ENCODE data around the gene SNX24.

The SNX24 gene

DNA sequence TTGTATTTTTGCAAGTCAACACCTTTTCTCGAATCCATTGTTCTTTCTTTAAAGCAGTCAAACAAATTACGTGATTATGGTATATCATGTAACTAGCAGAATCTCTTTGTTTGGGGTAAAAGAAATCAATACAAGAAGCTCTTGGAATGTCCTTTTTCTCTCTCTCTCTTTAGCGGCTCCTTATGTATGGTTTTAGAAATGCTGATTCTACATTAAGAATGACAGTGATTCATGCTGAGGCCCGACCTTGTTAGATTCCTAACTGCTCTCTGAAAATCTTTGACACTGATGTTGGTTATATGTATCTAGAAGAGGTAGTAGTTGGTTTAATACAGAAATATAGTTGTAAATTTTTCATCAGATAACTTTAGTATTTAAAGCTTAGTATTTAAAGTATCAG is 76.4 kb downstream of the SNX24 start:
- no peak for DNase-seq (ENCODE audit: low spot score)

DNA sequence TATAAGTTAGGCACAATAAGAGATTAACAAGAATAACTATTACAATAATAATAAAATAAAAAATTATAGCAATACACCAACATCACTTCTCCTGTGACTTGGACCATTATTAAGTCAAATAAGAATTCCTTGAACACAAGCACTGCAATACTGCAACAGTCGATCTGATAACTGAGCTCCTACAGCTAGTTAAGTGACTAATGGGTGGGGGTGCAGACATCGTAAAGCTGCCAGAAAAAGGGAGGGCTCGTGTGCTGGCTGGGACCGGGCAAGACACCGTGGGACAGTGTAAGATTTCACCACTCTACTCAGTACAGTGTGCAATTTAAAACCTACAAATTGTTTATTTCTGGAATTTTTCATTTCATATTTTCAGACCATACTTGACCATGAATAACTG is 78.8 kb downstream of the SNX24 start:
- DNase-seq (ENCODE audit: low spot score) = no peak

DNA sequence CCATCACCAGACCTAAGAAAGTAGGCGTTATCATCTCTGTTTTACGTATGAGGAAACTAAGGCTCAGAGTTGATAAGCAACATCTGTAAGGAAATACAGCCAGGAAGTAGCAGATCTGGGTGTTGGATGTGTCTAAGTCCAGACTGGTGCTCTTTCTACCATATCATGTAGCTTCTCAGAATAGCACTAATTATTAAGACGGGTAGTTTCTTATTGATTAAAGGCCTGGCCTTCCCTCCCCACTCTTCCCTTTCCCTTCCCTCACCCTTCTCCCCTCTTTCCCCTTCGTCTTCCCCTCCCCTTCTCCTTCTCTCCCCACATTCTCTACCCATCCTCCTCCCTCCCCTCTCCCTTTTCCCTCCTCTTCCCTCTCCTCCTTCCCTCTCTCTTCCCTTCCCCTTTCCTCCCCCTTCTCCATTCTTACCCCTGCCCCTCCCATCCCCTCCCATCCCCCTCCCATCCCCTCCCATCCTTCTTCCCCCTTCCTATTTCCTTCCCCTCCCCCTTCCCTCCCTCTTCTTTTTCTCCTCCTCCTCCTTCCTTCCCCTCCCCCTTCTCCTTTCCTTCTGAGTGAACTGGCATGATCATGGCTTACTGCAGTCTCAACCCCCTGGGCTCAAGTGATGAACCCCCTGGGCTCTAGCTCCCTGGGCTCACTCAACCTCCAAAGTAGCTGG is 79.4 kb downstream of the SNX24 start:
- DNase-seq (ENCODE audit: low spot score) = no peak

DNA sequence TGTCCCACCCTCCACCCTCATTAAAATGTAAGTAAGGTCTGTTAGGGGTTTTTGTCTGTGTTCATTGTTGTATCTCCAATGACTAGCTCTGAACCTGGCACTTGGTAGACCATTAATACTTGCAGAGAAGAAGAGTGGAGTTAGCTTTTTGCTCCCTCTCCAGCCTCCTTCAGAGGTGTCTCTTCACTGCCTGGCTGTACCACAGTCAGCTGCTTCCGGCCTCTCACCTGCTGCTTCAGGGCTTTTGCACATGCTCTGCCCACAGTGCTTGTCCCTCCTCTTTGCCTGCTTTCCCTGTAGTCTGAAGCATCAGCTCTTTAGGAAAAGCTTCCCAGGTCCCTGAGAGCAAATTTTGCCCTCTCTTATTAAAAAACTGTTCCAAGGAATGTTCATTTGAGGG is 83.6 kb downstream of the SNX24 start:
- no peak for DNase-seq (ENCODE audit: low spot score)

DNA sequence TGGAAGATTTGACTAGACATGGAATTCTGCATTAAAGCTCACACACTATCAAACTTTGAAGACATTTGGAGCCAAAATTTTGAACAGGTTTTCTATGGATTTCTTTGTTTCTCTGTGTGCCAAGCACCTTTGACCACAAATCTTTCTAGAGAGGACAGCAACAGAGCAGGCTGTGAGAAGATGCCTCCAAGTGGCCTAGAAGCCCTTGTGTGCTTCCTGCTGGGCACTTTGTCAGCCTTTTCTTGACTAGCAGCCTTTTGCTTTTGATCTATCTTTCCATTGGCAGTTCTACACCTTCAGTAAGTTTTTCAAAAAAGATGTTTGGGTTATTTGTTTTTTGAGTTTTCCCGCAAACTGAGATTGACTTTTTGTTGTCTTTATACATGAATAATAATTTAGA is 84.6 kb downstream of the SNX24 start:
- no peak for DNase-seq (ENCODE audit: low spot score)

DNA sequence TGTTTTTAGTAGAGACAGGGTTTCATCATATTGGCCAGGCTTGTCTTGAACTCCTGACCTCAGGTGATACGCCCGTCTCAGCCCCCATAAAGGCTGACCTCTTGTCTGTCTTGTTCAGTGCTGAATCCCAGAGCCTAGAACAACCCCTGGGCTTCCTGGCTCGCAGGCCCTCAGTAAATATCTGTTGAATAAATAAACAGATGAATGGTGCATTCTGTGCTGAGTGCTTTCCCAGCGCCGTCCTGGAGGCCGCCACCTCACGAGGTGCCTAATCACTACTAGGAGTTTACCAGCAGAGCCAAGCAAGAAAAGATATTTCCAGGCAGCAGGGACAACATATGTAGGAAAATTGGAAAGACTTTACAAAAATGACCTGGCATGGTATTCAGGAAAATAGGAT is 88.5 kb downstream of the SNX24 start:
- DNase-seq (ENCODE audit: low spot score) = no peak

DNA sequence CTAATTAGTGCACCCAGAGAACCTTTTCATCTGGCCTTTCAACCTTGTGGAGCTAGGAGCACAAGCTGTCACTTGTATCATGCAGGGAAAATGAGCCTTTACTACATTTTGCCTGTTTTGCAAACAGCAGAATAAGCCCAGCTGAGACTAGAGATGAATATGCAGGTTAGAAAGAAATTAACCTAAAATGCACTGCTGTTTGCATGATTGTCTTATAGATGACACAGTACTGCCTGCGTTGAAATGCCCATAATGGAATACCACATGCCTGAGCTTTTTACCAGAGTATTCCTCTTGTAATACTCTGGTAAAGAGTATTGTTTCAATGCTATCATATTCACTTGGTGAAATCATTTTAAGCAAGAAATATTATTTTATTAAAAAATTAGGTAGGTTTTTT is 90.7 kb downstream of the SNX24 start:
- DNase-seq (ENCODE audit: low spot score) = no peak

DNA sequence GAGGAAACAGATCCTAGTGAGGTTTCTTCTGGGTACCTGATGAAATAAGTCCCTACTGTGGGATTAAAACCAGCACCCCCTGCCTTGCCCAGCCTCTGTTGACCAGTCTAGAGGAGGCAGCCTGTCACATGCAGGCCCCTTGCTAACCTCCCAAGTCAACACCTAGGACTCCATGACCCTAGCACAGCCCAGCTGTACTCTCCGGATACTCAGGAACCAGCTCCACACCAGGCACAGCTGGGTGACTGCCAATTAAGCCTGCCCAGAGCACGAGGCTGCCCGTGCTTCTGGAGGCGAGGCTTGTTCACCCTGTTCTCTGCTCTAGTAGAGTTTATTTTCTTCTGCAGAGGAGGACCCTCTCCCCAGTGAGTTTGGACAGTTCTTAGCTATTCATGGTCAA is 92.5 kb downstream of the SNX24 start:
- no peak for DNase-seq (ENCODE audit: low spot score)

DNA sequence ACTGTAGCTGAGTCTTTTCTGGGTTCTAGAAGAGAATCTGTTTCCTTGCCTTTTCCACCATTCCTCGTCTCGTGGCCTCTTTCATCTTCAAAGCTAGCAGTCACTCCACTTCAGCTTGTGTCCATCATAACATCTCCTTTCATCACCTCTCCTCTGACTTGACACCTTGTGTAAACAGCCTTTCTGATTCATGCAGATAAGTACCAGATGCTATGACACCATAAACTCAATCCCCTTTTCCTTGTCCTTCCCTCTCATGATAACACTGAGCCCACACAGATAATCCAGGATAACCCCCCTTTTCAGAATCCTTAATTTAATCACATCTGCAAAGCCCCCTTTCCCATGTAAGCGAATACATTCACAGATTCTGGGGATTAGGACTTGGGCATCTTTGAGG is 95.5 kb downstream of the SNX24 start:
- no peak for DNase-seq (ENCODE audit: low spot score)

DNA sequence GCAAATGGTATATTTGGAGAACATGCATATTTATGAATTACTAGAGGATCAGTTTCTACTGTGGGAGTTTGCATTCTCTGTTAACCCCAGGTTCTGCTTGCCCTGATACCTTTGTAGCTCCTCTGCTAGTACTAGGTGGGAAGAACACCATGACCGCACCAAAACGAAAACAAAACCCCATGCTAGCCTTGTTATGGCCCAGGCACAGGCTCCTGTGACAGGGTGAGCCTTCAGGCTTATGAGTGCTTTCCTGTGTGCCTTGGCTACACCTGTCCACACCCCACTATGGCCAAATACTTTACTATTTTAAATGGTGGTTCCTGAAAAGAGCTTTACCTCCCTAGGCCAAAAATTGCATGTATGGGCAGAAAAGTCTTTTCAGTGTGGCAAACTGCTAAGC is 96.3 kb downstream of the SNX24 start:
- no peak for DNase-seq (ENCODE audit: low spot score)

DNA sequence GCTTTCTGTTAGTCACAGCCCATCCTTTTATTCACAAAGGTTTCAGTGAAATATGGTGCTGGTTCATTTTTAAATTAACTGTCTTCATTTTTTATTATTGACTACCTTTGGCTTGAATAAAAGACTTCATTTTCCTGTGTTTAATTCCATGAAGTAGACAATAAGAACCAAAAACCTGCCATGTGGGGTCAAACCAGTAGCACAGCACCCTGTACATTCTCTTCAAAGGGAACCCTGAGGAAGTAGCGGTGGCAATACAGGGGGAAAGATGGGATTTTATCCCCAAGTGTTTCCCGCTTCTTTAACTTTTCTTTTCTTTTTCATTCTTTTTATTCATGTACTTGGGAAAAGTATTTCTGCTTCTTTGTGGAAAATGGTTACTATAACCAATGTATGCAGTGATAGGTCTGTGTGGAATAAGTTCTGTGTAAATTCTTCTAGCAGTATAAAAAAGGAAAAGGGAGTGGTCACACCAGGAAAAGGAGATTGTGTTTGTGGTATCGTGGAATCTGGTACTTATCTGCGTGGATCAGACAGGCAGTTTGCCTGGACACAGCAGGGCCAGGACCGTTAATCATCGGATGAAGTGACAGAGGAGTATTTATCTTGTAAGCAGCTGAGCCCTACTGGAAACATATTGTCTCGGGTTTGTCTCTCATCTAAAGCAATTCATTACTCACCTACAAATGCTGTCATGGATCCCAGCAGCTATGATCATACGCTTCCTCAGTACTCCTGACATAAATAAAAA is 96.9 kb downstream of the SNX24 start:
- peak; percentile 16 for DNase-seq (ENCODE audit: low spot score)

DNA sequence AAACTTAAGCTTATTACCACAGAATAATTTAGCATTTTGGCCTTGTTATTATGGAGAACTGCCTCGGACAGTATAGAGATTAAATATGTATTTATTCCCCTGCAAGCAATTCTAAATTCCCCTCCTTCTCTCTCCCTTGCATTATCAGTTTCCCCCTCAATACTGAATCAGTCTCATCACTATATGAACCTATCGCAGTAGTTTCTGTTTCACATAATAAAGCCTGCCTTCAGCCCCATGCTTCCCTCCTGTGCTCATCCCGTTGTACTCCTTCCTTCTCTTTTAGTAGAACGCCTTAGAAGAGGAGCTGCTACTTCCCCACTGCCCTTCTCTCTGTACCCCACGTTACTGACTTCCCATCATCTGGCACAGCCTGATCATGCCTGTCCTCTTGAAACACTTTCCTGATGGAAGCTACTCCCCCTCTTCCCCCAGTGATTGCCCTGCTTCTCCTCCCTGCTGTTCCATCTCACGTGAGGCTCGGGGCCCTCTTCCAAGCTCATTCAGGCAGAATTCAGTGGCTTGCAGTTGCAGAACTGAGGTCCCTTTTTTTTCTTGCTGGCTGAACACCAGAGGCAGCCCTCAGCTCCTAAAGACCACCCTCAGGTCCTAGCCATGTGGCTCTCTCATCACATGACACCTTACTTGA is 97.8 kb downstream of the SNX24 start:
- DNase-seq (ENCODE audit: low spot score) = no peak

DNA sequence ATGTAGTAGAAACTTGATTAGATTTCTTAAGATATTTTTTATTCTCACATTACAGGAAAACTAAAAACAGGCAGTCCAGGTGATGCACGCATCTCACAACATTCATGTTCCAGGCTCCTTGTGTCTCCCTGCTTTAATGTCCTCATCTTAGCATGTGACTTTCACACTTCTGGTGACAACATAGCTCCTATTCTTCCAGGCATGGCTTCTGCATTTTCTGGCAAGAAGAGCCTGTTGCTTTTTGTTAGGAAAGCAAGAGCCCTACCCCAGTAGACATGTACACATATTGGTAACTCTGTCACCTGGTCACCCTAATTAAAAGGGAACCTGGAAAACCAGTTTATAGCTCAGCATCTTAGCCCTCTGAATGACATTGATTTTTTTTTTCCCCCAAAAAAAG is 98.6 kb downstream of the SNX24 start:
- no peak for DNase-seq (ENCODE audit: low spot score)

DNA sequence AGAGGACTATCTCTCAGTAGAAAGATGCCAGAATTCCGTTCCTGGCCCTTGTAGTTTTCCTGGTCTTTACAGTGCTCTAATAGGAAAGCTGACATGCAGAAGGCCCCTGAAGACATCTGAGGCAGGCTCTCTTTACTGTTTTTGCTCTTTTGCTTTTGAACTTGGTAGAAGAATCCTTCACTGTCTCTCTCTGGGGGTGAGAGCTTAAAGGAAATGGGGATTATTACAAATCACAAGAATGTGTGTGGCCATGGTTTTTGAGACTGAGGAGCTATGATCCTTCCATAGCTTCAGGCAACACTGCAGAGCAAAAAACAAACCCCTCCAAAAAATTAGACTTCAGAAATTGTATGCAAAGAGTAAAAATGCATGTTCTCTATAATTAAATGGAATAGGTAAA is 102.0 kb downstream of the SNX24 start:
- DNase-seq (ENCODE audit: low spot score) = no peak

DNA sequence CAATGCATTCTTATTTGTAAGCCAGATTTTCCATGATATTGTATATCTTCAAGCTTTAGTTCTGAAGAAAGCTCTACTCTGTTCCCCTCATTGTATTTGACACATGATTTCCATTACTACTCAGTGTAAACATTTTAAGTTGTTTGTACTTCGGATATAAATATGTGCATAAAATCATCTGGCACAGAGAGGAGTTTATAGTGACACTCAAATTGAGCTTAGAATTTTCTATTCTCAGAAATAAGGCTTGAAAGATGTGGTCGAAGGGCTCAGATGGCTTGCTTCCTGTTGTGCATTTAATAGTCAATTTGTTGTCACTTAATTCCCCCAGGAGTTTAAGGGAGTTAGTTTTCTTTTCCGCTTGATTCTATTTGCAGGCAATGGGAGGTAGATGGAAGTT is 102.4 kb downstream of the SNX24 start:
- DNase-seq (ENCODE audit: low spot score) = no peak

DNA sequence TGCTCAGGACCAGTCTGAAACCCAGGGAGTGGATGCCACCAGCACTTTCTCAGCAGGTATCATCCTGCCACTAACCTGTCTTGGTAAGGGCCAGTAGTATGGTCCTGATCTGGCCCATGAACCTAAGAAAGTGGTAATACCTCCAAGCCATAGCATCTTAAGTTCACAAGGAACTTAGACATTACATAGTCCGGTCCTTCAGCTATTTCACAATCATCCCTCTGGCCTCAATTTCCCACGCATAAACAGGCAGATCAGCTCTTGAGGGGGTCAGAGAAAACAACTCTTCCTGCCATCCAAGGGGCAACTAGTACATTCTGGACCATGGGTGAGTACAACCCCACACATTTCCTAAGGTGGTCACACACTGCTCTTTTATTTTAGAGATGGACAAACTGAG is 102.9 kb downstream of the SNX24 start:
- DNase-seq (ENCODE audit: low spot score) = no peak

DNA sequence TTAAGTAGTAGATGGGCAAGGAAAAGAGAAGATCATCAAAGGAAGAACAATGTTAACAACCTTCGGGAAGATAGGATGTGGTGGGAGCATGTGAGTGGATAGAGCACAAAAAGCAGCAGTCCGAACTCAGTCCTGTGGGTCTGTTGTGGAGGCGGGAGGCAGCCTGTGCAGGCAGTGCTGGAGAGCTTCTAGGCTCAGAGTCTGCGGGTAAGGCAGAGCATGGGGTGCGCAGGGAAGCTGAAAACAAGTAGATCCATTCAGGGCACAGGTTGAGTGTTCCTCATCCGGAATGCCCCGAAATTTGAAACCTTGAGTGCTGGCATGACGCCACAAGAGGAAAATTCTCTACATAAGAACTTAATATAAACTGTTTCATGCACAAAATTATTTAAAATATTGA is 106.2 kb downstream of the SNX24 start:
- DNase-seq (ENCODE audit: low spot score) = no peak

DNA sequence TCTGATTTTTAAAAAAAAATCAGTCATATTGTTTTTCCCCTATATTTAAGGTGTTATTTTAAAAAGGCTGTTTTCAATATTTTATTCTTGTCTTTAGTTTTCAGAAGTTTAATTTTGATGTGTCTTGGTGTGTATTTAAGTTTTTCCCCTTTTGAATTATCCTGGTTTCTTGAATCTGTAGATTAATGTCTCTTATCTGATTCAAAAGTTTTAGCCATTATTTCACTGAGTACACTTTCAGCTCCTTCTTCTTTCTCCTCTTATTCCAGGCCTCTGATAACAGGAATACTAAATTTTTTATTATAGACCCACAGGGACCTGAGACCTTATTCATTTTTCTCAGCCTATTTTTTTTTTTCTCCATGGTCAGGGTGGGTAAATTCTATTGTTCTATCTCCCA is 109.3 kb downstream of the SNX24 start:
- DNase-seq (ENCODE audit: low spot score) = no peak

DNA sequence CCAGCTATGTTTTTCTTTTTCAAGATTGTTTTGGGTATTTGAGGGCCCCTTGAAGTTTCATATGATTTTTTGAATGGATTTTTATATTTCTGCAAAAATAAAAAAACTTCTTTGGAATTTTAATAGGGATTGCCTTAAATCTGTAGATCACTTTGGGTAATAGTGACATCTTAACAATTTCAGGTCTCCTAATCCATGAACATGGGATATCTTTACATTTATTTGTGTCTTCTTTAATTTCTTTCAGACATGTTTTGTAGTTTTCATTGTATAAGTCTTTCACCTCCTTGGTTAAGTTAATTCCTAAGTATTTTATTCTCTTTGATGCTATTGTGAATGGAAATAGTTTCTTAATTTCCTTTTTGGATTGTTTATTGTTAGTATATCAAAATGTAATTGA is 112.0 kb downstream of the SNX24 start:
- no peak for DNase-seq (ENCODE audit: low spot score)

DNA sequence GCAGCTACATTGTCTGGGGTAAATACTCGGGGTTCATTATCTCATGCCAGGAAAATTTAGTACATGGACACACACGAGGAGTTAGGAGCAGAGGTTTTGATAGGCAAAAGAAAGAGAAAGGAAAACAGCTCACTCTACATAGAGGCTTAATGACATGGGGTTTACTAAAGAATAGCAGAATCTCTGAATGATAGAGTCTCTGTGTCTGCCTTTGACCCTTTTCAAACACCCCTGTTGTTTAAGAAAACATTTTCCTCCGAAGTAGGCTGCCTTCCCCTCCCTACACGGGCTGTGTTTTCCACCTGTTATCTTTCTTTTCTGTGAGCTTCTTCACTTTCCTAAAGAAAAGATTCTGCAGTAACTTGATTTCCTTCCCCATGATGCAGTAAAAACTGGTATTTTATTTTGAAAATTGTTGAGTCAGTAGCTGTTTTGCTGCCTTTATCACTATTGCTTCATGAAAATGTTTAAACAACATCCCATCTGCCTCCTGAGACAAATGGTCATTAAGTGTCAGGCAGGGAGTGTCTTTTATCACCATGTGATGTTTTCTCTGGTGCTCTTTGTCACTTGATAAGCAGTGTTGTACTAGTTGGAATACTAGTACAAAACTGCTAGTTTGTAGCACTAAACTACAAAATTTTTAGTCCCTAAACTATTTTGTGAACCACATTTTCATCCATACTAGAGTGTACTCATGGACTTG is 114.5 kb downstream of the SNX24 start:
- DNase-seq (ENCODE audit: low spot score) = no peak

DNA sequence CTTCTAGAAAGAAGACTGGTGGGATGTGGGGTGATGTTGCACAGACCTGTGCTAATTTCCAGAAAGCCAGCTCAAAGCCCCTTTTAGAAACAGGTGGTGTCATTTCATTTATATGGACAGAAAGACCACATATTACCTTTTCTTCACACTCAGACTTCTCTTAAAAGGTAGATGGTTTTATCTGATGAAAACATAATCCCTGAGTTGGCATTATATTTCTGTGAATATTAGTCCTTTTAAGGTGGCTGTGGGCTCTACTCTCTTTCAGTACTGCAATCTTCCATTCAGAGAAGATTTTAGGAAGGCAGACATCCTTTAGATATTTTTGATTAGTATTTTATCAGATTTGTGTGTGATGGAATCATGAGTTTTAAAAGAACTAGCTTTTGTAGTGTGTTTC is 117.9 kb downstream of the SNX24 start:
- no peak for DNase-seq (ENCODE audit: low spot score)

DNA sequence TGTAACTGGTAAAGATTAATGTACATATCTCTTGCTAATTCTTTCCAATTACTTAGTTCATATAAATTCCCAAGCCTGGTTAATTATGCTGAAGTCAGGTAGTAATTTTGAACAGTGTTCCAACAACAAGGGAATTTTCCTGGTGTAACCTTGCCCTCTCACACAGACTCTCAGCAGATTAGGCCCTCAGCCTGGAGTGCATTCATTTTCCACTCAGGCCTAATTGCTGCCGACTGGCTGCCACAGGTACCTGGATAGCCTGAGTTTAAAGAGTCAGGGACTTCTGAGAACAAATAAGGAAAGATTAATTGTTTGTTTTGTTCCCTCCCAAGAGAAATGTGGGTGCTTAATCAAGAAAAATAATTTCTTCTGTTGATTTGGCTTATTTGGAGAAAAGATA is 119.7 kb downstream of the SNX24 start:
- DNase-seq (ENCODE audit: low spot score) = no peak

DNA sequence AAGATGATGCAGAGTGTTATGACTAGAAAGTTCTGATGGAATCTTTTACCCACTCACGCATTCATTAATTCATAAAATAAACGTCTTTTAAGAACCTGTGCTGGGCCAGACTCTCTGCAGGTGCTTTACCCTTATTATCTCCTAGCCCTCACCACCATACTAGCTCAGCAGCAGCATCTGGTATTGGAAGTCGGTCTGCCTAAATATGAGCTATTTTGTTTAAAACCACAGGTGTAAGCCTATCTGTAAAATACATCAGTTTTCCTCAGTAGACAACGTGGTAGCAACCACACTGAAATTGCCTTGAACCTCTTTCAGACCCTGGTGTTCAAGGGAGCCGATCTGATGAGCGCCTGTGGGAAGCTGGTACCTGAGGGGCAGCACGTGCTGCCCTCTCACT is 121.7 kb downstream of the SNX24 start:
- DNase-seq (ENCODE audit: low spot score) = no peak

Measured in kidney capillary endothelial cell (primary cell).